Measurements from ENCODE around the gene LHCGR.
"Not testable (repeated sequence)": the region's sequence is repeated elsewhere in the genome, so short reads cannot be mapped to it uniquely, and the experiment has no call there.

The LHCGR gene

DNA sequence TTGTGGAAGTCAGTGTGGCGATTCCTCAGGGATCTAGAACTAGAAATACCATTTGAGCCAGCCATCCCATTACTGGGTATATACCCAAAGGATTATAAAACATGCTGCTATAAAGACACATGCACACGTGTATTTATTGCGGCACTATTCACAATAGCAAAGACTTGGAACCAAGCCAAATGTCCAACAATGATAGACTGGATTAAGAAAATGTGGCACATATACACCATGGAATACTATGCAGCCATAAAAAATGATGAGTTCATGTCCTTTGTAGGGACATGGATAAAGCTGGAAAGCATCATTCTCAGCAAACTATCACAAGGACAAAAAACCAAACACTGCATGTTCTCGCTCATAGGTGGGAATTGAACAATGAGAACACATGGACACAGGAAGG lies 16.3 kb downstream of the LHCGR start:
- DNase-seq, result not testable (repeated sequence)

DNA sequence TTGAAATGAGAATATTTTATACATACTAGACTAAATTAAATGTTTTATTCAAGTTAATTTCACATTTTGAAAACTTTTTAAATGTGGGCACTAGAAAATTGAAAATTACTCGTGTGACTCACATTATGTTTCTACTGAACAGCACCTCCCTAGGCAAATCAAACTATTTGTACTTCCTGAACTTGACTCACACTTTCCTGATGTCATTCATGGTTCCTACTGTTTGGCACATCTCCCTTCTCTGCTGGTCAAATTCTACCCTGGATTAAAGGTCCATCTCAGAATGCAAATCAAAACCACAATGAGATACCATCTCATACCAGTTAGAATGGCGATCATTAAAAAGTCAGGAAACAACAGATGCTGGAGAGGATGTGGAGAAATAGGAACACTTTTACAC lies 16.7 kb downstream of the LHCGR start:
- no peak for DNase-seq

DNA sequence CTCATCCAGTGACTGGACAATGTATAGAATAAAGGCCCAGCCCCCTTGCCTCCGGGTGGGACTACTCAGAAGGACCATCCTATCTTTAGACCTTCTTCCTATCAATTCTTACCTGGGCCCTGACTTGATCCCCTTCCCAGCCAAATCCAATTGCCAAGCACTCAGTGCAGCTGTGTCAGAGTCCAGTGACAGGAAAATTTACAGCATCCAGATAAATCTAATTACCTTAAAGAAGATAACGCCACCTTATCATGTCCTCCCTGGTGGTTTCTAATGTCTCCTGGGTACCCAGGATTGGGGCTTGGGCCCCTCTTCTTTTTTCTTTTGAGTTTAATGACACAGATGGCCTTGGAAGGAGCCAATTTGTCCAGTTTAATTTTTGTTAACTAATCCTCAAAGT lies 19.3 kb downstream of the LHCGR start:
- DNase-seq, result no peak

DNA sequence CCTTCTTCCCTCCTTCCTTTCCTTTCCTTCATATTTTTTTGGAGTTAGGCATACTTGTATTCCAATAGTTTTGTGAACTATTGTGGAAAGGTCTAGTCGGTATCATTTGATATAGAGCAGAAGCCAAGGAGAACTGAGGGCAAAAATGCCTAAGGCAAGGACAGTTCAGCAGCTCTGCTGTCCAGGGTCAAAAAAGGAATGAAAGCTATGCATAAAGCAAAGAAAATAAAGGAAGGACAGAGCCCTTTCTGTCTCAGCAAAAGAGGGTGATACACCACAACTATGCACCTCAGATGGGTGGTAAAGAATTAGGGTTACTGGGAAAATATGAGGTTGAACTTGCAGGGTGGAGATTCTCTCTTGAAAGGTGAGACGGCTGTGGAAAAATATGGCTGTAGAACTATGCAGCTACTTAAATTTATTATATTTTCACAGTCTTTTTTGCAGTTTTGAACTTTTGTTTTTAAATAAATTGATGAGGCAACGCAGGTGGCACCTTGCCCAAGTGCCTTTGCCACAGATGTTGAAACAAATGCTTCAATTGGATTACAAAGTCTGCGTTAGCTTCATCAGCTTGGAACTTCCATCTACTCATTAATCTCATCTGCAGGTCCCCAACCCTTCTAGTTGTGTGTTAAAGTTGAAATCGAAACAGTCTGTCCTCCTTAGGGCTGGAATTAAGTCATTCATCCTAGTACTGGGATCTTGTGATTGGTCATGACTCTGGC lies 20.8 kb downstream of the LHCGR start:
- DNase-seq, result no peak

DNA sequence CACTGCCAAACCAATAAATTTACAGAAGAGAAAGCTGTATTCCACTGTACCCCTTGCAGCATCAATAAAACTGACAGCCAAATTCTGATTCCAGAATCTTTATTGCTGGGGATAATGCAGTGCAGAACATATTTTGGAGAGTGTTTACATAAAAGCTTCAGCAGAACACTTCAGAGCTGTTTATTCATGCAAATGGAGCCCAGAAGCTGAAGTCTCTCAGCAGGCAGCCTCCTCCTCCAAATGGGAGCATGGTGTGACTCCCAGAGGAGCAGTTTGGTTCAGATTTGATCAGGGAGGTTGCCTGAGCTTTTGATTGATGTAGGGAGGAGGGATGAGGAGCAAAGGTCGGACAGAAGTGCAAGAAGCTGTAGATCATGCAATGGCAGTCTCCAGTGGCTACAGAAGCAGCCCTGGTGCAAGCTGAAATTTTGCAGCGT lies 22.4 kb downstream of the LHCGR start:
- peak; percentile 96 for DNase-seq

DNA sequence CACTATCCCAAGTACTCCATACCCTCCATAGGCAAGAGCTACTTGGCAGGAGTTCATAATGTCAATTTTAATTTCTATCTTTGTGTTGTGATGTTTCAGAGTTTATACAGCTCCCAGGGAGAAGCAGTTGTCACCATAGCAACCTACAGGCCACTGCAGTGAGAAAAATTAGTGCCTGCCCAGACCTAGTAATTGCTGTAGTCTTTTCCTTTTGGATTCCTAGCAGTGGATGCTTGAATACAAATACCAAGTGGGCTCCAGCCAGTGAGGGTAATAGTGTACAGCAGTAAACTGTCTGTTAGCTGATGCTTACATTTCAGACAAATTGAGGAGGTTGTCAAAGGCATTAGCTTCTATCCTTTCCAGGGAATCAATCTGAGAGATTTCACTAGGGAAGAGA lies 26.7 kb downstream of the LHCGR start:
- DNase-seq, result no peak

DNA sequence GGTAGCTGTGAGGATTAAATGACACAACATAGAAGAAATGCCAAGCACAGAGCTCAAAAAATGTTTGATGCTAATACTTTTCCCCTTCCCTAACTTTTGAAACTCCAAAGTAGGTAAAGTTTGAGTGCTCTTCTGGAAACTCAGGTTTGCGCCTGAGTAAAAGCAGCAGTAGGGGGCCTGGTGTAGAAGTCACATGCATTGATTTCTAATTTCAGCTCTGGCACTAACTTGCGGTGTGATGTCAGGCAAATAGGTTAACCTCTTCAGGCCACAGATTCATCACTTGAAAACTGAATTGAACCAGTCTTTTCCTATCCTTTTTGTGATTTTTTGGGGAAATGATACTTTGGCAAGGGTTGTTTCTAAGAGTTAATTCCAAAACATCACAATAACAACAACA lies 27.2 kb downstream of the LHCGR start:
- no peak for DNase-seq

DNA sequence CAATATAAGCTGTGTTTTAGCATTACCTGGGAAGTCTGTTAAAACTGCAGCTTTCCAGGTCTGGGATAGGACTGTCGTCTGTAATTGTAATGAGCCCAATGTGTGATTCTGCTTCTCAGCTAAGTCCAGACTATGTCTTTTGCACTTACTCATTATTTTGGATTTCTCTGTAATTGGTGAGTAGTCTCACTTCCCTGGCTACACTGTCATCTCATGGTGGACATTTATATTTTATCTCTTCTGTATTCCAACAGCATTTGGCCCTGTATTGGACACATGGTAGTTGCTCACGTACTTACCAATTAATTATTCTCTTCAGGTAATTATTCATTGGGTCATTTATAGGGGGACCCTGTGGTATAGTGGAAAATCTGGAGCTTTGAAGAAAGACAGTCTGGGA lies 28.0 kb downstream of the LHCGR start:
- DNase-seq, result no peak

DNA sequence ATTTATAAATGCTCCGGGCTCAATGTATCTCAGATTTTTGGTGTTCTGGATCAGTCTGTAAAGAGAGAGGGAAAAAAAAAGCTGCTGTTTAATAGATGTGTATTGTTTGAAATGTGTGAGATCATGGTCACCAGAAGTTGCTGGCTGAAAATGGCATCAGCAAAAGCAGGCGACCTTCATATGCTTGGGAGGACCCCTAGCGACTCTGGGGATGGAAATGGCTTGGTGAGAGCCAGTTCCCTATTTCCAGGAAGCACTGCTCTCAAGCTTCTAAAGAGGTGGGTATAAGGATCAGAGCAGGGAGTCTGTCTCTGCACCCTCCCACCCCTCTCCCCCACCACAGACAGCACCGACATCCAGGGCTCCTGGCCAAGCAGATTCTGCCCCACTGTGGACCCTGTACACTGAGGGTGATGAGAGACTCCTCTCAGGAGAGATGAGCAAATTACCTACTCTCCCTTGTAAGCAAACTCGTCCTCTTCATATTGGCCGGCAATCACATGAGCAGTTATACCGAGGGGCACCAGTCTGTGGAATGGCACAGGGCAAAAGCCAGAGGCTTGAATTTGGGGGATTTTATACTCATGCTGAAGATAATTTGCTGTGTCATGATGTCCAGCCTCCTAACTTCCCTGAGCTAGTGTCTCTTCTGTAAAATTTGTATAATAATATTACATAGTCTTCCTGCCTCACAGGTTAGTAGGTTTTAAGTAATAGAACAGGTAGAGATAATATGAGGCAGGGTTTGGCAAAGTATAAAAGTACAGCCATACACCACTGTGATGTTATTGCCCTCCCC lies 29.6 kb downstream of the LHCGR start:
- no peak for DNase-seq

DNA sequence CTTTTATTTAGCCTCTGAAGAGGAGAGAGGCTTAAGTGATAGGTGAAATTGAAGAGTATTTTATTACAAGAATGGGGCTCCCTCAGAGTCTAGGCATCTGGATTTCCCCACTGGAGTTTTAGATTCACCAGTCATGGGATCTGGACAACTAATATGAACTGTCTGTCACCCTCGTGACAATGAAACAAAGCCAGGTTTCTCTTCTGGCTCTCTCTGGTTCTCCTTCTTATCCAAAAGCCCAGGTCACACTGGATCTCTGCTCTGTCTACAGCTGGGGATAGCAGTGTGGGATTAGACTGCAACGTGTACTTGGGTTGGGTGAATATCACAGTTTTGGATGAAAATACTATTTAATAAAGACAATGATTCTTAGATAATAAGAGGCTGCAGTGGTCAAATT lies 31.2 kb downstream of the LHCGR start:
- no peak for DNase-seq

DNA sequence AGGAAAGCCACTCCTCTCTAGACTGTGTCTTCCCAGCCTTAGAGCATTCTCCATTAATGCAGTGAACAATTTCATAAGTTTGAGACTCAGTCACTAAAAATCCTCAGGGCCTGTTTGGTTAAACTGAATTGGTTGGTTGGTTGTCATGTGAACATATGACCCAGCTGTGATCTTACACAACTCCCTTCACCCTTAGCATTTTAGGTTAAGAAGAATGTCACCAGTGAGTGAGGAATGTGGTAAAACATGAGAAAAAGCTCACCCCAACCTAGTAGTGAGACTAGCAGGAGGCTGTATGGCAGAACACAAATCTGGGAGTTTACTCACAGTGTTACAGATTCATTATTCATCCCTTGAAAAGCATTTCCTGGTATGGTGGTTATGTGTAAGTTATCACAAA lies 32.4 kb downstream of the LHCGR start:
- DNase-seq, result no peak

DNA sequence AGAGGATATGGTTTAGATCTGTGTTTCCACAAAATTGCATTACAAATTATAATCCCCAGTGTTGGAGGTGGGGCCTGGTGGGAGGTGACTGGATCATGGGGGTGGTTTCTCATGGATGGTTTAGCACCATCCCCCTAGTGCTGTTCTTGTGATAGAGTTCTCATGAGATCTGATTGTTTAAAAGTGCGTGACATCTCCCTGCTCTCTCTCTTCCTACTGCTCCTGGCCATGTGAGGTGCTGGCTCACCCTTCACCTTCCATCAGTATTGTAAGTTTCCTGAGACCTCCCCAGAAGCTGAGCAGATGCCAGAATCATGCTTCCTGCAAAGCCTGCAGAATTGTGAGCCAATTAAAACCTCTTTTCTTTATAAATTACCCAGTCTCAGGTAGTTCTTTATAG lies 33.1 kb downstream of the LHCGR start:
- DNase-seq, result no peak

DNA sequence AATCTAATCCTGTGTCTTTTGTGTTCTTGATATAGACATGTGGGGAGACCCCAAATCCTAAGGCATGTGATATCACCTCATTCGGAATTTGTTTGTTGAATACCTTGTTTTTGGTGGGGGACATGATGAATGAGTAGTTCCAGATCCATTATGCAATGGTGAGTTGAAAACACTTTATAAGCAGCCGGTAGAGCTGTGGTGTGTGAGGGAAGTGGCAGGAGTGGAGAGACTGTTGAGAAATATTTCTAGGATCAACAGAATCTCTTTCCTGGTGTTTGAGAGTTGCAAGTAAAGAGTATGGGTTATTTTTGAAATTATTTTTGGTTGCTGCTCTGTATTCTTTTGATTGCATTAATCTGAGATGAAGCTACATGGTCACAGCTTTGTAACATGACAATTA lies 34.4 kb downstream of the LHCGR start:
- no peak for DNase-seq

DNA sequence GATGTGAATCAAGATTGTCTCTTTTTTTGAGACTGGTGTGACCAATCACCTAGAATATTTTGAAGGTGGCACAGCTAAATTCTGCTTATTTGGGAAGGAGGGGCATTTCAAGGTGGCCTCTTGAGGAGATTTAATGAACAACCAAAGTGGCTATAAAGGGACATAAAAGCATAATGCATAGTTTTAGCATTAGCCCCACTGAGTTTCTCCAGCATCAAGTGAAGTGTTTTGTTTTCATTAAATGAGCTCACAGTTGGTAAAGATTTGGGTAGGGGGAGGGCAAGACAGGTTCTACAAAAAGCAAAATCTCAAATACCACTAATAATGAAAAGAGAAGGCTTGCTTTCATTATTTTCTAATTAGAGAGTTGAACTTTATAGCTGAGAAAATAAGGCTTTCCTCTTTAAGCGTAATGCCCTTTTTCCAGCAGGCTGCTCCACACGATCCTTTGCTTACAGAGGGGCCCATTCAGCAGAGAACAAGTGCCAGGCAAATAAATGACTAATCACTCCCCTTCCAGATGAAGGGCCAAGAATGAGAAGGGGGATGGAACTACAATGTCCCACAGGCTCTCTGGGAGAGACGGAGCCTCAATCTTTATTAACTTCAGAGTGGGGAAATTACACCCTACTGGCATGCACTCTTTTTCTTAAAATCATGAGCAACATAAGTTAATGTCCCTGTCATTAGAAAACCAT lies 35.9 kb downstream of the LHCGR start:
- peak; percentile 33 for DNase-seq

DNA sequence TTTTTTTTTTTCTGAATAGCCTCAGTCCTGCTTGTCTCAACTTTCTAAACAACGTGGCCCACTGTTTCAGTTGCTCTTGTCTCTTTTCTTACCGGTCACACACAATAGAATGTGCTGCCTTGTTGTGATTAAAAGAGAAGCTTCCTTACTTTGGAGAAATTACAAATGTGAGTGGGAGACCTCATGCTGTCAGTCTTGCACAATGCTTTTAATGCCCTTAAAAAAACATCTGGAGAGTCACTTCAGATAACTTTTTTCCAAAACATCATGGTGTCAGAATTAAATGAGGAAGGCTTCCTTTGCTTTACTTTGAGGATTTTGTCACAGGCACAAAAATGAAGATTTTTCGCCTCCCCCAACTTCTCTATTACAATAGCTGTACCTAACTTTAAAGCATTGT lies 37.7 kb downstream of the LHCGR start:
- no peak for DNase-seq

DNA sequence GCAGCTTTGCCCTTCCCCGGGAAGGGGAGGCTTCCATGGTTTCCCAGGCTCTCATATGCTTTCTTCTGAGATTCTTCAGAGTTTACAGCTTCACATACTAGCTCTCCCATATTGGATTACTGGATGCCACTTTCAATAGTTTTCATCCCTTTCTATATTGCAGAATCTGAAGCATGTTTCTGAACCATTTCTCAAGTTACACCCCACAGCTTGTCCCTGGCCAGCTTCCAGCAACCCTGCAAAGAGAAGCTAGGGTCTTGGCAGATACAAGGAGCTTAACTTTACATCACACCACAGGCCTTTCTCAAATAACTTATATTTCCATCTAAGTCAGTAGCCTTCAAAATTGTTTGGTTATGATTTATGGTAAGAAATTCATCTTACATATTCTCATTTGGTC lies 39.6 kb downstream of the LHCGR start:
- no peak for DNase-seq

DNA sequence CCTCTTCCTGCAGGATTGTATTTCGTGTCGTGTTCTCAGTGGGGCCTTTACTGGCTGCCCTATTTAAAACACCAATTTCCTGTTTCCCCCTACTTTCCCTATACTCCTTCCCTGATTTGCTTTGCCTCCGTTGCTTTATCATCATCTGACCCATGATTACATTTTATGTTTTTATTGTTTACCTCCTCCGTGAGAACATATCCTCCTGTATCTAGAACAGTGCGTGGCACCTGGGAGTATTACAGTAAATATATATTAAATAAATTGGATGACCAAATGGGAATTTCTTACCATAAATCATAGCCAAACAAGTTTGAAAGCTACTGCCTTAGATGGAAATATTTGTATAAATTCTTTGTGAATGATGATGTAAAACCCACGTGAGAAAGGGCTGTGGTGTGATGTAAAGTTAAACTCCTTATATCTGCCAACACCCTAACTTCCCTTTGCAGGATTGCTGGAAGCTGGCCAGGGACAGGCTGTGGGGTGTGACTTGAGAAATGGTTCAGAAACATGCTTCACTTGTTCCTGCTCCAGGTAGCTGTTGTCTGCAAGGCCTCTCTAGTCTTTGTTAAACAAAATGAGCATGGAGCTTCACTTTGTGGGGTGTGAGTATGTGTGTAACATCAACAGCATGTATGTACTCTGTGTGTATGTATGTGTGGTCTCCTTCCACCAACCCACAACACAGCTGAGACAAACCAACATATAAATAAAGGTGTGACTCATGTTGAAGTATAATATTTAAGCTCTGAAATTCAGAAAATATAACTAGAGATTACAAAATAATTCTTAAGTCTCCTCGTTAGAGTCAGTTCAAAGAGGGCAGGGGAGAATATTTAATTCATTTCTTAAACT lies 40.3 kb downstream of the LHCGR start:
- peak; percentile 12 for DNase-seq

DNA sequence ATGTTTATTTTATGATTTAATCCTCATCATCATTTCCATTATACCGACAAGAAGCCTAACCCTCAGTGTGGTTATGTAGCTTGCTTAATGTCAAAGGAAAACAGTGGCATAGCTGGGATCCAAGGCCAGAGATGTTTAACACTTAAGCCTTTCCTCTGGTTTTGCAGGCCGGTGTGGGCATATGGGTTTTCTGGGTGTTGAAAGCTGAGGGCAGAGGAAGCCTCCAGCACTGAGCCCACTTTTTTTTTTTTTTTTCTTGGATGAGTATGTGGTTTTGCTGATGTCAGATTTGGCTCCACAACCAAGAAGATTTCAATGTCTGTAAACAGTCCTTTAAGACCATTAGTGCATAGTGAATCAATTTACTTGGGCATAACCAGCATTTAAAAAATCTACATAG lies 41.3 kb downstream of the LHCGR start:
- no peak for DNase-seq

DNA sequence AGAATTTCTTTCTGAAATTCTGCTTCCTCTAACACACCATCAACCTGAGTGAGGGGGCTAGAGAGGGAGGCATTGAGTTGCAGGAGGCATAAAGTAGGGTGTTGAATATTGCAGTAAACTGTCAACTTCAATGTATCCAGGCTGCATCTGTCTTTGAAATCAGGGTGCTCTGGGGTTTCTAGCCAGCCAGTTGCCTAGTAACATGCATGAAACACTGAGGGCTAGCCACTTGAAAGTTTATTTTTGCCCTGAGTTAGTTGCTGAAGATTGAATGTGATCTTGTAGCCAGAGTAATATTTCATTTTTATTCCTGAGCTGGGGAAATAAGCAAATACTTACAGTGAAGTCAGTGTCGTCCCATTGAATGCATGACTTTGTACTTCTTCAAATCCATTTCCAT lies 41.9 kb downstream of the LHCGR start:
- DNase-seq, result no peak

DNA sequence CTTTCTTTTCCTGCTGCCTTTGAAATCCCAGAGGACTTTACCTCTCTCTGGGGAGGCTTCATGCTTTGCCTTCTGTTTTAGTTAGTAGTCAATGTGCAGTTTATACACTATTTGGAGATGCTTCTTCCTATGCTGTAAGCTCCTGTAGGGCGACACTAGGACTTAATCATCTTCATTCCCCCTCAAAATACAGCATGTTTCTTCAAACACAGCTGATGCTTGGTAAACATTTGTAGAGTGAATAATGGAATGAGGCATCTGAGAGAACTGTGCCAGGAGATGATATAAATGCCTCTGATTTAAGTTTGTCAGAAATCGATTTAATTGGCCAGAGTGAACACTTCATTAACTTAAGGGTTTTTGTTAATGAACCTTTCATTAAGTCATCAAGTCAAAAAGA lies 43.4 kb downstream of the LHCGR start:
- no peak for DNase-seq

DNA sequence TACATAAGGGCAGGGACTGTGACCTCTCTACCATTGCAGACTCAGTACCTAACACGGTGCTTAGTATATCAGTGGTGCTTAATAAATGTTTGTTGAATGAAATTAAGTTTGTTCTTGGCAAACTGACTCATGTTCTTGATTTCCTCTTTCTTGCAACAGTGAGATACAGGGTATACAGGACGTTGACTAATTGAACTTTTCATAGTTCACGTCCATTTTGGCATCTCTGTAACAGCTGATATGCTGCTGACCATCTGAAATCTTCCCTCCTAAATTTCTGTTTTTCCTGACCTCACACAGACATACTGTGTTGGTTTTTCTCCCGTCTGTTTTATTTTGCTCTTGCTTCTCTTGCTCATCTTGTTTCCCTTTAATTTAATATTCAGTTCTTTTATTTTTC lies 44.2 kb downstream of the LHCGR start:
- no peak for DNase-seq

DNA sequence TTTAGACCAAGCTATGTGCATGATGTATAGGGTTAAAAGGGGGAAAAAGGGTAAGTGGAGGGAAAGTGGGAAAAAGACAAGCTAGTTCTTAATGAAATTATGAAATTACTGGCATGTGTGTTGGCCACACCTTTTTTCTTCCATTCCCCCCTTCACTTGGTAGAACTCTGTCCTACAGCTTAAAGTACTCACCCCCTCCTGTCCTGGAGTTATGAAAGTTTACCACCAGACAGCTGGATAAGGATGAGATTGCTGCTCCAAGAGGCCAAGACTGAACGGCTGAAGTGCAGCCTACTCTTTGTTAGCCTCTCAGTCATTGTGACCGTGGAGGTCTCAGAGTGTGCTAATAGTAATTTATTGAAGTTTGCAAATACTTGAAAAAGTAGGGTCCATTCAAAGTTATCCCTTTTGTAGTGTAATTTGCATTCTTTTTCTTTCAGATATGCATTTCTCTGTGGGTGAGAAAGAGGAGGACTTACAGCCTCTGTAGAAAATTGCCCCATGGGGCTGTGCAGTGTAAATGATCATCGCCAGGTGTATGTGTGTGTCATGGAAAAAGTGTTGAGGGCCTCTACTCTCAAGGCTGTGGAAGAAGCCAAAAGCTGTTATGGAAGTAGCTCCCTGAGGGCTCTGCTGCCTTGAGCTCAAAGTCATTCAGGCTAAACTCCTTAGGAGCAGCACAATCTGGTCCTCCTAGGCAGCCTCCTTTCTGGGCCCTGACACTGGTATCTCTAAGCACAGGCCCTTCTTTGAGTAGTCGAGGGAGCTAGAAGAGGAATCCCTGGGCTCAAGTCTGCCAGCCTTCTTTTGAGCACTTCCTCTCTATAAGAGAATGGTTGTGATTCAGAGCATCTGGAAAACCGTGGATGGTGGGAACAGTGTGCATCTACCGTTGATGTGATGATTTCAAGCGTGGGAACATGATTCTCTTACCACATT lies 46.2 kb downstream of the LHCGR start:
- DNase-seq, result no peak

Data from NCI-H345 (cell line).